Hepatocyte (in vitro differentiated cells): ENCODE data around the gene GP1BB. TPM values are rescaled to one million over a fixed set of nuclear protein-coding genes. Genes with fewer than 3 reads are reported as not detected.
A peak's percentile ranks its signal among the peaks of the same experiment; 100 is the strongest.

Experiments
- DNase-seq: peaks from one replicate; pipeline ENCODE4 v3.0.0-alpha.2; 2016; ENCODE audit warnings: low spot score
- H2AFZ ChIP-seq: fragments of 200-600 bp; sonication (generic); 2 replicates; pipeline ENCODE4 v1.6.0; 2016; ENCODE audit warnings: antibody characterized with exemption, mild to moderate bottlenecking
- H3K27ac ChIP-seq: fragments of 200-600 bp; sonication (generic); 2 replicates; pipeline ENCODE4 v1.5.1; 2016; ENCODE audit warnings: mild to moderate bottlenecking
- H3K27me3 ChIP-seq: fragments of 200-600 bp; sonication (generic); 2 replicates; pipeline ENCODE4 v1.6.1; 2016
- H3K36me3 ChIP-seq: fragments of 200-600 bp; sonication (generic); replicated peaks from 2 replicates; pipeline ENCODE4 v1.5.1; 2016; ENCODE audit warnings: low read depth; ENCODE audit not compliant: insufficient read depth
- H3K4me1 ChIP-seq: fragments of 200-600 bp; sonication (generic); 2 replicates; pipeline ENCODE4 v1.5.1; 2016; ENCODE audit warnings: mild to moderate bottlenecking, moderate library complexity; ENCODE audit not compliant: insufficient read depth
- H3K4me2 ChIP-seq: fragments of 200-600 bp; sonication (generic); 2 replicates; pipeline ENCODE4 v1.6.0; 2016
- H3K4me3 ChIP-seq: fragments of 200-600 bp; sonication (generic); 2 replicates; pipeline ENCODE4 v1.5.1; 2016; ENCODE audit warnings: mild to moderate bottlenecking
- H3K79me2 ChIP-seq: fragments of 200-600 bp; sonication (generic); 2 replicates; pipeline ENCODE4 v1.6.0; 2017; ENCODE audit warnings: mild to moderate bottlenecking
- H3K9me2 ChIP-seq: fragments of 200-600 bp; sonication (generic); replicated peaks from 2 replicates; pipeline ENCODE4 v1.6.0; 2017; ENCODE audit warnings: mild to moderate bottlenecking; ENCODE audit not compliant: insufficient read depth
- H3K9me3 ChIP-seq: fragments of 200-600 bp; sonication (generic); 2 replicates; pipeline ENCODE4 v1.5.1; 2016; ENCODE audit warnings: low read depth, mild to moderate bottlenecking
- H4K20me1 ChIP-seq: fragments of 200-600 bp; sonication (generic); 2 replicates; pipeline ENCODE4 v1.6.0; 2016; ENCODE audit warnings: mild to moderate bottlenecking; ENCODE audit not compliant: insufficient read depth, poor library complexity, severe bottlenecking
- CTCF ChIP-seq: fragments of 200-600 bp; sonication (generic); IDR thresholded peaks from 2 replicates; pipeline ENCODE4 v1.5.1; 2016; ENCODE audit warnings: antibody characterized with exemption, mild to moderate bottlenecking; ENCODE audit not compliant: poor library complexity
- EZH2 ChIP-seq: fragments of 200-600 bp; sonication (generic); IDR thresholded peaks from 2 replicates; pipeline ENCODE4 v1.6.1; 2016; ENCODE audit warnings: antibody characterized with exemption, mild to moderate bottlenecking, borderline replicate concordance
- EZH2phosphoT487 ChIP-seq: fragments of 200-600 bp; sonication (generic); IDR thresholded peaks from one replicate; pipeline ENCODE4 v1.6.1; 2018; ENCODE audit warnings: antibody characterized with exemption, mild to moderate bottlenecking, low read depth, moderate library complexity; ENCODE audit not compliant: unreplicated experiment, severe bottlenecking
- WGBS: methylation state at CpG from one replicate; pipeline ENCODE4 v1.1.6; 2016; ENCODE audit warnings: low lambda C conversion rate; ENCODE audit errors: missing lambda C conversion rate; 5-methylcytosine and 5-hydroxymethylcytosine counted together
- polyA plus RNA-seq: library from polyadenylated mRNA; unstranded; fragments of >200 nt; fragmentation: Nextera tagmentation; extraction: Ambion mirVana; gene quantifications from 2 replicates; pipeline ENCODE4 v1.2.1, GENCODE V29; 2016
- total RNA-seq: library from RNA; depleted of rRNA; stranded (reverse); fragments of >200 nt; gene quantifications from 2 replicates; pipeline ENCODE4 v1.2.3, GENCODE V29; 2014

Gene GP1BB
- total and polyA plus RNA-seq, 2 experiments from 2014 or later = 2.5 to 2.8 TPM

- Histone ChIP-seq H3K4me3 (no peak overlapping the region), H3K4me1 (no peaks in the 10 kb centered on the region), H3K9me3 (no peaks in the 10 kb centered on the region), H2AFZ (no peak overlapping the region), H3K27ac (no peak overlapping the region), H3K79me2 (no peaks in the 10 kb centered on the region), H3K9me2 (no peaks in the 10 kb centered on the region), H3K36me3 (no peaks in the 10 kb centered on the region), H4K20me1 (no peaks in the 10 kb centered on the region), H3K4me2 (no peak overlapping the region), H3K27me3 (no peaks in the 10 kb centered on the region)
- WGBS = 52% methylated on average over 14 of the region's 14 CpGs
- TF ChIP-seq EZH2phosphoT487 (no peak), CTCF (no peak), EZH2 (no peak)
- DNase-seq = peak; percentile 3
Measured at GRCh38 chr22:19705181-19705934, 18.0 kb upstream of the GP1BB start.

GRCh38 chr22:19706661-19707151, 16.6 kb upstream of the GP1BB start:
- H3K9me2 ChIP-seq = no peaks in the 10 kb centered on the region
- TF ChIP-seq EZH2phosphoT487 (no peak), EZH2 (no peak), CTCF (no peak)
- WGBS = 89% methylated on average over 7 of the region's 7 CpGs
- H2AFZ ChIP-seq = no peak overlapping the region
- no peak overlapping the region for H3K27ac ChIP-seq
- no peaks in the 10 kb centered on the region for H3K36me3 ChIP-seq
- no peak for DNase-seq
- H3K27me3 ChIP-seq = no peaks in the 10 kb centered on the region
- no peaks in the 10 kb centered on the region for H3K4me1 ChIP-seq
- H3K9me3 ChIP-seq = no peaks in the 10 kb centered on the region
- no peaks in the 10 kb centered on the region for H3K79me2 ChIP-seq
- H4K20me1 ChIP-seq = no peaks in the 10 kb centered on the region
- no peak overlapping the region for H3K4me3 ChIP-seq
- no peak overlapping the region for H3K4me2 ChIP-seq

GRCh38 chr22:19707347-19708290, 15.7 kb upstream of the GP1BB start:
- no peak overlapping the region for H2AFZ ChIP-seq
- no peaks in the 10 kb centered on the region for H4K20me1 ChIP-seq
- H3K9me3 ChIP-seq = no peaks in the 10 kb centered on the region
- no peak overlapping the region for H3K27ac ChIP-seq
- WGBS = 90% methylated on average over 24 of the region's 24 CpGs
- no peak for TF ChIP-seq CTCF
- TF ChIP-seq EZH2phosphoT487 = no peak
- no peak for TF ChIP-seq EZH2
- H3K4me1 ChIP-seq = no peaks in the 10 kb centered on the region
- H3K4me2 ChIP-seq = no peak overlapping the region
- no peaks in the 10 kb centered on the region for H3K9me2 ChIP-seq
- no peak overlapping the region for H3K4me3 ChIP-seq
- peak; percentile 2 for DNase-seq
- H3K36me3 ChIP-seq = no peaks in the 10 kb centered on the region
- no peaks in the 10 kb centered on the region for H3K79me2 ChIP-seq
- no peaks in the 10 kb centered on the region for H3K27me3 ChIP-seq
